ENCODE measurements around the gene ARL10. TPM values are rescaled to one million over a fixed set of nuclear protein-coding genes. Genes with fewer than 3 reads are reported as not detected.
A peak's percentile ranks its signal among the peaks of the same experiment; 100 is the strongest.
"Not testable (repeated sequence)": the region's sequence is repeated elsewhere in the genome, so short reads cannot be mapped to it uniquely, and the experiment has no call there.

ARL10 gene
- total RNA-seq, 2 donors from 2014 or later: 4.0 to 5.8 TPM

DNA sequence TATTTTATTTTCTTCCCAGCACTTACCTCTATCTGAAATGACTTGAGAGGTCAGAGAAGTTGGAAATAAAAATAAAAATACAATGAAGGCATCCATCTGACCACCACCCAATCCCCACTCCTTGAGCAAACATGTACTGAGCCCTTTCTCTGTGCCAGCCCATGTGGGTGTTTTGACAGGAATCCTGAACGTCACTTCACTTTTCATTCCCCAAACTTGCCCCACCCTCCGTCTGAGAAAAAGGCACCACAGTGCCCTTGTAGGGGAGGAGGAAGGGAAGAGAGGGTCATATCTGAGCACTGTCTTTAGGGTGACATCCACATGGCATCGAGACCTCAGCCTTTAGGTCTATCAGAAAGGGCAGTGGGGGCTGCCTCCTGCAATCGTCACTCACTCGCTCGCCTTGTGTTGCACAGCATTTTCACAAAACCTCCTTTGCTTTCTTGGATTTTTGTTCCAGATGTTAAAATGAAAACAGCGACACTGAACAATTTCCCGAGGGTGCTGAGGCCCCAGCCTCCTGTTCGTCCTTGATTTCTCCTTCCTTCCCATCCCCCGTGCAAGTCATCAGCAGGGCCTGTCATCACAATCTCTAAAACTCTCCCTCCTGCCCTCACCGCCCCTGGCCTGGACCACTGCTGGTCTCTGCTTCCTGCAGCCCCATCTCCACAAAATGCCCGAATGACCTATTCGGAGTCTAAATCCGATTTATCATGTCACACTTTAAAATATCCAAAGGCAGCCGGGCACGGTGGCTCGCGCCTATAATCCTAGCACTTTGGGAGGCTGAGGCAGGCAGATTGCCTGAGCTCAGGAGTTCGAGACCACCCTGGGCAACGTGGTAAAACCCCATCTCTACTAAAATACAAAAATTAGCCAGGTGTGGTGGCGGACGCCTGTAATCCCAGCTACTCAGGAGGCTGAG, 36.3 kb downstream of the ARL10 start:
- Histone ChIP-seq H3K4me1 (peaks cover 0 to 39% of the 10 kb centered on the region in 2 donors), H3K36me3 (peaks cover 24% of the 10 kb centered on the region), H3K27ac (peak overlapping the region; percentile 58 to 66), H3K4me3 (no peak overlapping the region), H3K9me3 (no peaks in the 10 kb centered on the region), H3K27me3 (no peaks in the 10 kb centered on the region)
- TF ChIP-seq, protein P1, sequence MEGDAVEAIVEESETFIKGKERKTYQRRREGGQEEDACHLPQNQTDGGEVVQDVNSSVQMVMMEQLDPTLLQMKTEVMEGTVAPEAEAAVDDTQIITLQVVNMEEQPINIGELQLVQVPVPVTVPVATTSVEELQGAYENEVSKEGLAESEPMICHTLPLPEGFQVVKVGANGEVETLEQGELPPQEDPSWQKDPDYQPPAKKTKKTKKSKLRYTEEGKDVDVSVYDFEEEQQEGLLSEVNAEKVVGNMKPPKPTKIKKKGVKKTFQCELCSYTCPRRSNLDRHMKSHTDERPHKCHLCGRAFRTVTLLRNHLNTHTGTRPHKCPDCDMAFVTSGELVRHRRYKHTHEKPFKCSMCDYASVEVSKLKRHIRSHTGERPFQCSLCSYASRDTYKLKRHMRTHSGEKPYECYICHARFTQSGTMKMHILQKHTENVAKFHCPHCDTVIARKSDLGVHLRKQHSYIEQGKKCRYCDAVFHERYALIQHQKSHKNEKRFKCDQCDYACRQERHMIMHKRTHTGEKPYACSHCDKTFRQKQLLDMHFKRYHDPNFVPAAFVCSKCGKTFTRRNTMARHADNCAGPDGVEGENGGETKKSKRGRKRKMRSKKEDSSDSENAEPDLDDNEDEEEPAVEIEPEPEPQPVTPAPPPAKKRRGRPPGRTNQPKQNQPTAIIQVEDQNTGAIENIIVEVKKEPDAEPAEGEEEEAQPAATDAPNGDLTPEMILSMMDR (IDR thresholded peaks at IDR 0.05): no peak
- DNase-seq (ENCODE audit: low spot score): no peak

DNA sequence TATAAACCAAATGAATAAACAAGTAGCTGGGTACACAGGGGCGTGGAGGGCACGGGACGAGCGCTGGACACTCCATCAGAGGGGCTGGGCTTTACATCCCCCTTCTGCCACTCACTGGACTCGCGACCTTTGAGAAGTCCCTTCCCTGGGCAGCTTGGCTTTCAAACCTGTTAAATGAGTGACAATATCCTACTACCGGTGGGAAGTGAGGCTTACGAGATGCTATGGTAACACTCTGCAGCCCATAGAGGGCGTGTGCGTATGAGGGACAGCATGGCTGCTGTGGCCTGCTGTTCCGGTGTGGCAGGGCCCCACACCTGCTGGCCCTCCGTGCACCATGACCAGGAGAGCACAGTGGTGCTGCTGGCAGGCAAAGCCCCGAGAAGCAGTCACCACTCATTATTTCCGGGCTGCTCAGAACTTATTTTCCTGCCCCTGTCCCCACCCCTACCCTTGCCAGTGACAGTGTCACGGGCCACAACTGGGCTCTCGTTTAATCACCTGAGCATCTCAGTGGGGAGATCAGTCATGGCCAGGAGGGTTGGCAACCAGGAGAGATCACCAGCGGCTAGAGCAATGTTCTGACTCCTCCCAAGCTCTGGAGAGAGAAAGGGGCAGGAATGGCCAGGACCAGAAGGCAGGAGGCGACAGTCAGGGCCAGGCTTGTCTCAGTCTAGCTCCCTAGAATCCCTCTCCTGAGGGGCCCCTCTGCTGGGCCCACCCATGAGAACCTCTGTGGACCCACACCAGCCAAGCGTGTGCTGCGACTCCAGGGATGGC, 40.6 kb downstream of the ARL10 start:
- H3K4me3 ChIP-seq: no peak overlapping the region
- no peaks in the 10 kb centered on the region for H3K9me3 ChIP-seq
- peaks cover 0 to 47% of the 10 kb centered on the region in 2 donors for H3K4me1 ChIP-seq
- H3K36me3 ChIP-seq: peaks cover 42% of the 10 kb centered on the region
- TF ChIP-seq, protein P1 (IDR thresholded peaks at IDR 0.05): no peak
- DNase-seq (ENCODE audit: low spot score): no peak
- no peak overlapping the region for H3K27ac ChIP-seq
- no peaks in the 10 kb centered on the region for H3K27me3 ChIP-seq

DNA sequence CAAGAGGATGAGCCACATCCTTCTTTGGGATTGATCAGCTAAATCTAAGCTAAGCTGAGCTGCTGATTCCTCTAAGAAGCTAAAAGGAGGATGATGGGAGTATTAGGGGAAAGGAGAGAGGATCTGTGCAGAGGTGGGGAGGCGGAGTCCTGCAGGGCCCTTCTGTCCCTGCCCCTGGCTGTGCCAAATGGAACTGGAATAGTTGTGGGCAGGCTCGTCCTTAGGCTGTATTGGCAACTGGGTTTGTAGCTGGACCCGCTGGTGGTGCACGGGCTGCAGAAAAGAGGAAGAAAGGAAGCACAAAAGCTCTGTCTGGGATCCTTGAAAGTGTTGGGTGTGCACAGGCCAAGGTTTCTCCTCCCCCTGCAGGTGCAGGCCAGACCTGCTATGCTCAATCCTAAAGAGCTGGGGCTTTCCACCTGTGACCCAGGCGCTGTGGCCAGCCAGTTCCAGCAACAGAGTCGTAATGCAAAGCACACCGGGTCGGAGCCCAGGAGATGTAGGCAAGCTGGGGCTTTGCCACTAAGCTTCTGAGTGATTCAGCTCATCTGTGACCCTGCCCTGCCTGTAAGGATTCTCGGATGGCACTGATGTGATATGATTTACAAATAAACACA, 41.3 kb downstream of the ARL10 start:
- no peak overlapping the region for H3K4me3 ChIP-seq
- peaks cover 42% of the 10 kb centered on the region for H3K36me3 ChIP-seq
- no peaks in the 10 kb centered on the region for H3K27me3 ChIP-seq
- TF ChIP-seq, protein P1 (IDR thresholded peaks at IDR 0.05): no peak
- H3K9me3 ChIP-seq: no peaks in the 10 kb centered on the region
- no peak overlapping the region for H3K27ac ChIP-seq
- peaks cover 0 to 44% of the 10 kb centered on the region in 2 donors for H3K4me1 ChIP-seq
- DNase-seq (ENCODE audit: low spot score): no peak

DNA sequence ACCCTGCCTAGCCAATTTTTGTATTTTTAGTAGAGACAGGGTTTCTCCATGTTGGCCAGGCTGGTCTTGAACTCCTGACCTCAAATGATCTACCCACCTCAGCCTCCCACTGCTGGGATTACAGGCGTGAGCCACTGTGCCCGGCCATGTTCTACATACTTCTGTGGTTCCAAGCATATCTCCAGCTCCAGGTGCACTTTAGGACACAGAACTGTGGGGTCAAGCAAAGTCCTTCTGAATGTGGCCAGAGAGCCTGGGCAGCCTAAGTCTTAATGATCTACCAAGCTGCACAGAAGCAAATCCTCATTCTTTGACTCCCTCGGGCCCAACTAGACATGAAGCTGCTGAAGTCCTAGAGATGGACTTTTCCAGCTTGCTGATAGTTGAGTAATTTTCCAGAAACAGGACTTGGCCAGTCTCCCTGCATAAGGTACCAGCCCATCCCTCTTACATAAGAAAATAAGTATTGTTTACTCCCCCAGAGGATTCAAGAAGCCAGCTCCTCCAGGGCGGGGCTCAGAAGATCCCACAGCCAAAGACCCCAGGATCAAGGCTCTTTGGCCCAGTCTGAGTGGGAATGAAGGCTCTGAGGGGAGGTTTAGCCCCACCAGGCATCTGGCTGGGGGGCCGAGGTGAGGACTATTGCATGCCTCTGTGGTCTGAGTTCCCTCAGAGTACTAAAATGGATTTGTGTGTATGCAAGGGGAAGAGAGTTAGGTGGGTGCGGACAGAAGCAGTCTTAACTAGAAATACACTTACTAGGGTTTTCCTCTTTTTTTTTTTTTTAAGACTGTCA, 42.4 kb downstream of the ARL10 start:
- TF ChIP-seq, protein P1 (IDR thresholded peaks at IDR 0.05): no peak
- no peak overlapping the region for H3K4me3 ChIP-seq
- DNase-seq (ENCODE audit: low spot score): no peak
- H3K27ac ChIP-seq: peak overlapping the region; percentile 49 to 58
- H3K4me1 ChIP-seq: peaks cover 0 to 42% of the 10 kb centered on the region in 2 donors
- H3K36me3 ChIP-seq: peaks cover 42% of the 10 kb centered on the region
- no peaks in the 10 kb centered on the region for H3K27me3 ChIP-seq
- H3K9me3 ChIP-seq: no peaks in the 10 kb centered on the region

DNA sequence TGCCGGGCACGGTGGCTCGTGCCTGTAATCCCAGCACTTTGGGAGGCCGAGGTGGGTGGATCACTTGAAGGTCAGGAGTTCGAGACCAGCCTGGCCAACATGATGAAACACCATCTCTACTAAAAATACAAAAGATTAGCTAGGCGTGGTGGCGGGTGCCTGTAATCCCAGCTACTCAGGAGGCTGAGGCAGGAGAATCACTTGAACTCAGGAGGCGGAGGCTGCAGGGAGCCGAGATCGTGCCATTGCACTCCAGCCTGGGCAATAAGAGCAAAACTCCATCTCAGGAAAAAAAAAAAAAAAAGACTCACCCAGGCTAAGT, 42.9 kb downstream of the ARL10 start:
- H3K9me3 ChIP-seq; DNase-seq (ENCODE audit: low spot score); H3K4me3 ChIP-seq; H3K27me3 ChIP-seq: not testable (repeated sequence)
- H3K27ac ChIP-seq: peak overlapping the region; percentile 49 to 58
- H3K36me3 ChIP-seq: peaks cover 42% of the 10 kb centered on the region
- H3K4me1 ChIP-seq: peaks cover 0 to 42% of the 10 kb centered on the region in 2 donors
